ENCODE results near the gene SELENOT.
"Not testable (repeated sequence)": the region's sequence is repeated elsewhere in the genome, so short reads cannot be mapped to it uniquely, and the experiment has no call there.

The SELENOT gene

GRCh38 chr3:150613709-150614480 lies 10.8 kb downstream of the SELENOT start:
- no peak for TF ChIP-seq CTCF (IDR thresholded peaks at IDR 0.05; ENCODE audit: control insufficient read depth, extremely low read depth, insufficient read depth)
- no peak overlapping the region for H3K4me3 ChIP-seq (ENCODE audit: low read depth, low read length)
- no peak for DNase-seq (ENCODE audit: low read depth)

GRCh38 chr3:150620002-150620689 lies 17.0 kb downstream of the SELENOT start:
- DNase-seq (ENCODE audit: low read depth), result no peak
- TF ChIP-seq CTCF (IDR thresholded peaks at IDR 0.05; ENCODE audit: control insufficient read depth, extremely low read depth, insufficient read depth), result no peak
- H3K4me3 ChIP-seq (ENCODE audit: low read depth, low read length), result no peak overlapping the region

- not testable (repeated sequence) for H3K4me3 ChIP-seq (ENCODE audit: low read depth, low read length); DNase-seq (ENCODE audit: low read depth)
Measured at GRCh38 chr3:150622955-150623354, 19.8 kb downstream of the SELENOT start.

GRCh38 chr3:150623945-150624344 lies 20.8 kb downstream of the SELENOT start:
- TF ChIP-seq CTCF (IDR thresholded peaks at IDR 0.05; ENCODE audit: control insufficient read depth, extremely low read depth, insufficient read depth), result no peak
- no peak for DNase-seq (ENCODE audit: low read depth)

GRCh38 chr3:150626148-150626930 lies 23.2 kb downstream of the SELENOT start:
- no peak for DNase-seq (ENCODE audit: low read depth)

More at GRCh38 chr3:150623945-150624344, 20.8 kb downstream of the SELENOT start:
- H3K4me3 ChIP-seq (ENCODE audit: low read depth, low read length), result no peak overlapping the region

GRCh38 chr3:150627557-150627956 lies 24.4 kb downstream of the SELENOT start:
- H3K4me3 ChIP-seq (ENCODE audit: low read depth, low read length), result no peak overlapping the region
- TF ChIP-seq CTCF (IDR thresholded peaks at IDR 0.05; ENCODE audit: control insufficient read depth, extremely low read depth, insufficient read depth), result no peak
- DNase-seq (ENCODE audit: low read depth), result no peak

More at GRCh38 chr3:150626148-150626930, 23.2 kb downstream of the SELENOT start:
- no peak overlapping the region for H3K4me3 ChIP-seq (ENCODE audit: low read depth, low read length)
- no peak for TF ChIP-seq CTCF (IDR thresholded peaks at IDR 0.05; ENCODE audit: control insufficient read depth, extremely low read depth, insufficient read depth)

Measured in LNCaP clone FGC (cell line).